Sigmoid colon (tissue), 7 donors: ENCODE measurements around the gene DOC2A. TPM values are rescaled to one million over a fixed set of nuclear protein-coding genes. Genes with fewer than 3 reads are reported as not detected.

Source experiments
- DNase-seq: peaks from one replicate; pipeline ENCODE4 v3.0.0-alpha.2; 2019
- H3K27ac ChIP-seq, 4 donors: fragments of 200-600 bp; sonication (generic); one replicate each; pipeline ENCODE4 v1.5.1; 2016 to 2019; ENCODE audit warnings: mild to moderate bottlenecking in 1 of 4
- H3K27me3 ChIP-seq, 3 donors: fragments of 200-600 bp; sonication (generic); one replicate each; pipeline ENCODE4 v1.5.1; 2019; ENCODE audit warnings: mild to moderate bottlenecking in 1 of 3
- H3K36me3 ChIP-seq, 4 donors: fragments of 200-600 bp; sonication (generic); one replicate each; pipeline ENCODE4 v1.5.1; 2016 to 2019
- H3K4me1 ChIP-seq, 4 donors: fragments of 200-600 bp; sonication (generic); one replicate each; pipeline ENCODE4 v1.5.1; 2017 to 2019
- H3K4me3 ChIP-seq, 4 donors: fragments of 200-600 bp; sonication (generic); one replicate each; pipeline ENCODE4 v1.5.1; 2017 to 2019; ENCODE audit warnings: mild to moderate bottlenecking in 2 of 4, moderate library complexity in 1 of 4
- H3K9me3 ChIP-seq, 4 donors: fragments of 200-600 bp in 3 of 4; sonication (generic) in 3 of 4; one replicate each; pipeline versions ENCODE4 v1.5.1 to v1.6.1; 2013 to 2019
- EP300 ChIP-seq, 4 donors: sonication (generic); formaldehyde crosslinking; IDR thresholded peaks; one replicate each; pipeline ENCODE4 v1.6.1; 2017; ENCODE audit warnings: antibody characterized with exemption in 4 of 4
- POLR2A ChIP-seq, 2 donors: fragments of 450-650 bp; IDR thresholded peaks; one replicate each; pipeline ENCODE4 v1.6.1; 2016; ENCODE audit warnings: antibody characterized with exemption in 2 of 2, mild to moderate bottlenecking in 2 of 2, moderate library complexity in 2 of 2
- POLR2AphosphoS5 ChIP-seq, 4 donors: sonication (generic); formaldehyde crosslinking; IDR thresholded peaks; one replicate each; pipeline ENCODE4 v1.6.1; 2017; ENCODE audit warnings: antibody characterized with exemption in 4 of 4
- WGBS, 2 donors: extraction: QIAGEN DNeasy Blood & Tissue Kit; methylation state at CpG; one replicate each; pipeline ENCODE4 v1.1.7; 2013; 5-methylcytosine and 5-hydroxymethylcytosine counted together
- intact Hi-C: fragments of 100-400 bp; cut with DNase I; formaldehyde crosslinking; loops from one replicate; pipeline ENCODE4 v1.15.1; 2023
- polyA plus RNA-seq, 3 donors: library from polyadenylated mRNA; stranded (reverse); fragments of 200-250 nt; gene quantifications; one replicate each; pipeline ENCODE4 v1.2.3, GENCODE V29; 2013
- total RNA-seq, 4 donors: library from RNA; depleted of rRNA; stranded (reverse); fragments of >200 nt; gene quantifications; one replicate each; pipeline ENCODE4 v1.1.0, GENCODE V29; 2016
- TF ChIP-seq, protein P1 (sequence below), 4 experiments: fragments of 450-650 bp in 3 of 4; fragments of 200-600 bp in 1 of 4; IDR thresholded peaks; one replicate each; pipeline ENCODE4 v1.5.1; 2016 to 2019; ENCODE audit warnings: antibody characterized with exemption in 4 of 4, mild to moderate bottlenecking in 3 of 4, moderate library complexity in 2 of 4
- donor health status: healthy with polysubstance abuse.
- donor health status: Bipolar disorder and iron deficiency.
- donor health status: healthy.

Gene DOC2A
- total and polyA plus RNA-seq, 7 donors: 0.36 to 4.6 (median 1.8) TPM; not detected in 2

DNA sequence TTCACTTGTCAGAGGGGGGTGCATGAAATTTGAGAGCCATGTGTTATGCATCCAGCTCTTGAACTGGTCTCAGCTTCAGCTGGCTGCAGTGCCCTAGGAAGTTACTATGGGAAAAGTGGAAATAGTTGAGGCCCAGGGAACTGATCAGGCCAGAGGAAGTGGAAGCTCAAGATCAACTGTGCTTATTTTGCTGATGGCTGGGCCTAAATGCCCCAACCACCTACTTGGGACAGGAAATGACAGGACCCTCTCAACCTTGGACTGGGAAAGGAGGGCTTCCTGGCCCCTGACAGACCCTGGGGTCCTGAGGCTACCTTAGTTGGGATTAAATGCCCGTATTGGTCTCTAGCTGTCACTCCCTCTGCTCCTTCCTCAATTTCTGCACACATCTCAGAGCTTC, 38.3 kb downstream of the DOC2A start:
- H3K36me3 ChIP-seq: peaks cover 10 to 40% (median 12%) of the 10 kb centered on the region in 4 donors
- TF ChIP-seq, protein P1, sequence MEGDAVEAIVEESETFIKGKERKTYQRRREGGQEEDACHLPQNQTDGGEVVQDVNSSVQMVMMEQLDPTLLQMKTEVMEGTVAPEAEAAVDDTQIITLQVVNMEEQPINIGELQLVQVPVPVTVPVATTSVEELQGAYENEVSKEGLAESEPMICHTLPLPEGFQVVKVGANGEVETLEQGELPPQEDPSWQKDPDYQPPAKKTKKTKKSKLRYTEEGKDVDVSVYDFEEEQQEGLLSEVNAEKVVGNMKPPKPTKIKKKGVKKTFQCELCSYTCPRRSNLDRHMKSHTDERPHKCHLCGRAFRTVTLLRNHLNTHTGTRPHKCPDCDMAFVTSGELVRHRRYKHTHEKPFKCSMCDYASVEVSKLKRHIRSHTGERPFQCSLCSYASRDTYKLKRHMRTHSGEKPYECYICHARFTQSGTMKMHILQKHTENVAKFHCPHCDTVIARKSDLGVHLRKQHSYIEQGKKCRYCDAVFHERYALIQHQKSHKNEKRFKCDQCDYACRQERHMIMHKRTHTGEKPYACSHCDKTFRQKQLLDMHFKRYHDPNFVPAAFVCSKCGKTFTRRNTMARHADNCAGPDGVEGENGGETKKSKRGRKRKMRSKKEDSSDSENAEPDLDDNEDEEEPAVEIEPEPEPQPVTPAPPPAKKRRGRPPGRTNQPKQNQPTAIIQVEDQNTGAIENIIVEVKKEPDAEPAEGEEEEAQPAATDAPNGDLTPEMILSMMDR (IDR thresholded peaks at IDR 0.05): no peak
- TF ChIP-seq POLR2AphosphoS5 (IDR thresholded peaks at IDR 0.05) (no peak), EP300 (IDR thresholded peaks at IDR 0.05) (no peak), POLR2A (IDR thresholded peaks at IDR 0.05) (no peak)
- H3K27ac ChIP-seq: peak overlapping the region in 1 of 4 donors; percentile 91
- no peaks in the 10 kb centered on the region for H3K9me3 ChIP-seq
- no peak overlapping the region for H3K4me3 ChIP-seq
- whole genome bisulfite sequencing, 2 donors: 91 to 93% methylated on average over 1 of the region's 1 CpG
- H3K4me1 ChIP-seq: peaks cover 0 to 34% (median 31%) of the 10 kb centered on the region in 4 donors
- intact Hi-C loops: loop anchor here (5.0 kb wide), 1 partner anchor 155 kb away; the partner anchor contains the start of gene PAGR1
- DNase-seq: no peak
- no peaks in the 10 kb centered on the region for H3K27me3 ChIP-seq

GRCh38 chr16:29971304-29971703, 39.5 kb downstream of the DOC2A start:
- Histone ChIP-seq H3K36me3 (peaks cover 10 to 40% (median 12%) of the 10 kb centered on the region in 4 donors), H3K9me3 (no peaks in the 10 kb centered on the region), H3K4me1 (peaks cover 0 to 24% (median 20%) of the 10 kb centered on the region in 4 donors), H3K27me3 (no peaks in the 10 kb centered on the region), H3K27ac (no peak overlapping the region), H3K4me3 (no peak overlapping the region)
- WGBS, 2 donors: 89 to 97% methylated on average over 8 of the region's 8 CpGs
- DNase-seq: no peak
- intact Hi-C loops: loop anchor here (5.0 kb wide), 1 partner anchor 154 kb away; the partner anchor contains the start of gene PAGR1
- TF ChIP-seq, protein P1 (IDR thresholded peaks at IDR 0.05): no peak
- TF ChIP-seq EP300 (IDR thresholded peaks at IDR 0.05) (no peak), POLR2A (IDR thresholded peaks at IDR 0.05) (no peak), POLR2AphosphoS5 (IDR thresholded peaks at IDR 0.05) (no peak)

DNA sequence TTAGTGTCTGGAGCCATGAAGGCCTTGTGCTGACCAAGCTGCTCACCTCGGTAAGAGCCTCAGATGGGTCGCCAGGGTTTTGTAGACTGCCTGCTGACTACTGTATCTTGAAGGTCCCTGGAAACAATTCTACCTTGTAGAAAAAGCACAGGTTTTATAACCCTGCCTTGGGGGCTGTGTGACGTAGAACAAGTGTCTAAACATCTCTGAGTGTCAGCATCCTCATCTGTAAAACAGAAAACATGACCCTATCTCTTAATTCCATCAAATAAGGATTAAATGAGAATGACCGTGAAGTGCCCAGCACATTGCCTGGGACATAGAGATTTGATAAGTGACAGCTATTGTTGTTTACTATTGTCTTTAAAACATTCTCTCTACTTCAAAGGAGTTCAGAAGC, 42.6 kb downstream of the DOC2A start:
- TF ChIP-seq POLR2A (IDR thresholded peaks at IDR 0.05) (no peak), EP300 (IDR thresholded peaks at IDR 0.05) (no peak), POLR2AphosphoS5 (IDR thresholded peaks at IDR 0.05) (no peak)
- TF ChIP-seq, protein P1 (IDR thresholded peaks at IDR 0.05): no peak
- no peaks in the 10 kb centered on the region for H3K27me3 ChIP-seq

GRCh38 chr16:29963021-29963743, 47.6 kb downstream of the DOC2A start:
- peaks cover 0 to 18% (median 17%) of the 10 kb centered on the region in 4 donors for H3K4me1 ChIP-seq
- intact Hi-C loops: loop anchor here (2.0 kb wide), 1 partner anchor 32 kb away; the partner anchor contains the start of gene HIRIP3
- WGBS, 2 donors: 76 to 86% methylated on average over 14 of the region's 14 CpGs
- H3K4me3 ChIP-seq: peak overlapping the region in 3 of 4 donors; percentile 64 to 91 (median 77)
- no peaks in the 10 kb centered on the region for H3K9me3 ChIP-seq
- no peak for DNase-seq
- H3K27me3 ChIP-seq: no peaks in the 10 kb centered on the region
- H3K27ac ChIP-seq: peak overlapping the region; percentile 90 to 96 (median 94)
- TF ChIP-seq, protein P1 (IDR thresholded peaks at IDR 0.05): no peak
- TF ChIP-seq POLR2AphosphoS5 (IDR thresholded peaks at IDR 0.05): no peak
- no peak for TF ChIP-seq EP300 (IDR thresholded peaks at IDR 0.05)
- TF ChIP-seq POLR2A (IDR thresholded peaks at IDR 0.05): no peak
- peaks cover 4 to 10% (median 4%) of the 10 kb centered on the region in 4 donors for H3K36me3 ChIP-seq

More for the DNA sequence above, 42.6 kb downstream of the DOC2A start:
- no peak for DNase-seq
- Histone ChIP-seq H3K4me3 (no peak overlapping the region), H3K9me3 (no peaks in the 10 kb centered on the region), H3K36me3 (peaks cover 10 to 45% (median 12%) of the 10 kb centered on the region in 4 donors), H3K4me1 (peaks cover 0 to 6% (median 2%) of the 10 kb centered on the region in 4 donors), H3K27ac (no peak overlapping the region)
- WGBS, 2 donors: 92 to 95% methylated on average over 4 of the region's 4 CpGs
- intact Hi-C loops: no loop called here
